ENCODE measurements around the gene HTRA3.

- TF ChIP-seq, protein P1, sequence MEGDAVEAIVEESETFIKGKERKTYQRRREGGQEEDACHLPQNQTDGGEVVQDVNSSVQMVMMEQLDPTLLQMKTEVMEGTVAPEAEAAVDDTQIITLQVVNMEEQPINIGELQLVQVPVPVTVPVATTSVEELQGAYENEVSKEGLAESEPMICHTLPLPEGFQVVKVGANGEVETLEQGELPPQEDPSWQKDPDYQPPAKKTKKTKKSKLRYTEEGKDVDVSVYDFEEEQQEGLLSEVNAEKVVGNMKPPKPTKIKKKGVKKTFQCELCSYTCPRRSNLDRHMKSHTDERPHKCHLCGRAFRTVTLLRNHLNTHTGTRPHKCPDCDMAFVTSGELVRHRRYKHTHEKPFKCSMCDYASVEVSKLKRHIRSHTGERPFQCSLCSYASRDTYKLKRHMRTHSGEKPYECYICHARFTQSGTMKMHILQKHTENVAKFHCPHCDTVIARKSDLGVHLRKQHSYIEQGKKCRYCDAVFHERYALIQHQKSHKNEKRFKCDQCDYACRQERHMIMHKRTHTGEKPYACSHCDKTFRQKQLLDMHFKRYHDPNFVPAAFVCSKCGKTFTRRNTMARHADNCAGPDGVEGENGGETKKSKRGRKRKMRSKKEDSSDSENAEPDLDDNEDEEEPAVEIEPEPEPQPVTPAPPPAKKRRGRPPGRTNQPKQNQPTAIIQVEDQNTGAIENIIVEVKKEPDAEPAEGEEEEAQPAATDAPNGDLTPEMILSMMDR (IDR thresholded peaks at IDR 0.05; ENCODE audit: insufficient read depth, low read length, poor library complexity, severe bottlenecking) = no peak
- no peak for TF ChIP-seq EZH2phosphoT487 (conservative IDR thresholded peaks at IDR 0.05; ENCODE audit: low read length)
Observed at GRCh38 chr4:8317474-8317873, 47.9 kb downstream of the HTRA3 start.

Data from SU-DHL-6 (cell line).